GM19324 (cell line): Measurements from ENCODE around the gene CXCL6.

Experiments
- ATAC-seq: cut with Tn5 transposase; IDR thresholded peaks from one replicate; pipeline ENCODE4 v1.9.1; 2021; ENCODE audit warnings: mild to moderate bottlenecking, moderate library complexity; ENCODE audit not compliant: unreplicated experiment, low FRiP score

Gene CXCL6

GRCh38 chr4:73865431-73866096, 29.1 kb downstream of the CXCL6 start:
- ATAC-seq = no peak

DNA sequence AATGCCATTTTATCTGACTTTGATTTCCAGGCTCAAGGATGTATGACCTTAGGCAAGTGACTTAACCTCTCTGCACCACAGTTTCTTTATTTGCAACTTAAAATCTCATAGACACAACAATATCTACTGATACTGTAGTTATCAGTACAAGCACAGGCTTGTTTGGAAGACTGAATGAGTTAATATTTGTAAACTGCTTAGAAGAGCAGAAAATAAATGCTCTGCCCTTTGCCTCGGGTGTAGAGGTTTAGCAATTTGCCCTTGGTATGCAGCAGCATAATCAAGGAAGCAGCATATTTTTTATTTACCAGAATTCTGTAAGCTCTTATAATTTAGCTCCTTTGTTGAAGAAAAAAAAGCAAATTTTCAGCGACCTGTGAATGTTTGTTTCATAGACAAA, 29.8 kb downstream of the CXCL6 start:
- no peak for ATAC-seq

DNA sequence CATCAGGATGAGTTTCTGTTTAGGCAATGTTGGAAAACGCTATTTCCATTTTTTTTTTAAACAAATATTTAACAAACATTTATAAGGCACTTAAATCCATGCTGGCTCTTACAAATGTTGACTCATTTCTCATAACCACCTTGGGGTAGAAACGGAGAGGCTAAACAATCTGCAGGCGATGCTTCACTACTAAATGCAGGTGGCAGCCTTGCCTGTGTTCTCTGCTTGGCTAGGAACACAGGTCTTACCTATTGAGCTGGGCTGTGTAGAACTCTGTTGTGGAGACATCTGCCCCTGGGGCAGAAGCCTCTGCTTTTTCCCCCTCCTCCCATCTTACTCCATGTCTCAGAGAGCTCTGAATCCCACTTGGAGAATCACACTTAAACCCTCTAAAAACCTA, 31.3 kb downstream of the CXCL6 start:
- ATAC-seq = no peak

DNA sequence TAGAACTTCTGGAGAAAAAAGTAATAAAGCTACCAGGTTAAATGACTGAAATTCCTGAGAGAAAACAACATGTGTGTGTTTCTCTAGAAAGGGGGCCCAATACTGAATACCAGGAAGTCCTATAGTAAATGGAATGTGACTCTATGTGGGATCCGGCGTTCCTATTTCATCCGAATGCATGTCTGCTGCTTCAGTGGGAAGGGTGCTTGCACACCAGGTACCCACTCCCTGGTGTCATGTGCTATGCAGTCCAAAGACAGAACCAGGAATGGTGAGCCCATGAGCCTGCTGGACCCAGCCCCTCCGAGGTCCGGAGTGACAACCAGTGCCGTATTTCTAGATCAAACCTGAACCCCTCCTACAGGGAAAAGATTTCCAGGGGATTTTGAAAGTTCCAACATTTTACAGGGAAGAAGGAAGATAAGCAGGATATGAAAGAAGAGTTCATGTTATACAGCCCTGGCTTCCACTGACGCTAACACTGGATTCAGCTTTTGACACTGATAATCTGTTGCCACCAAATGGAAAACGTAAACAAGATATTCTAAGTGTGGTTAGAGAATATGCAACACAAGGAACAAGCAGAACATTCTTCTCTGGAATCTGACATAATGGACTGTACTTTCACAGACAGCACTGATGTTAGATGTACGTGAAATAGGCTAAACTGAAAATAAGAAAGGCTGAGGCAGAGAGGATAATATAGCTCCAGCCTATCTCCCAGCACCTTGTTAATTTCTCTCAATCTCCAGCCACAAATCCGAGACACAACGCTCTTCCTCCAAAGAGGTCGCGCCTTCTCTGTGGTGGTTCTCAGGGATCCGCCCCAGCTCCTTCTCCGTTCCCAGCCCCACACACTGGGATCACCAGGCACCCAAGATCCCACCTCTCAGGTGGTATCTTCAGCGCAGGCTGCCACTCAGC, 32.0 kb downstream of the CXCL6 start:
- ATAC-seq = no peak

DNA sequence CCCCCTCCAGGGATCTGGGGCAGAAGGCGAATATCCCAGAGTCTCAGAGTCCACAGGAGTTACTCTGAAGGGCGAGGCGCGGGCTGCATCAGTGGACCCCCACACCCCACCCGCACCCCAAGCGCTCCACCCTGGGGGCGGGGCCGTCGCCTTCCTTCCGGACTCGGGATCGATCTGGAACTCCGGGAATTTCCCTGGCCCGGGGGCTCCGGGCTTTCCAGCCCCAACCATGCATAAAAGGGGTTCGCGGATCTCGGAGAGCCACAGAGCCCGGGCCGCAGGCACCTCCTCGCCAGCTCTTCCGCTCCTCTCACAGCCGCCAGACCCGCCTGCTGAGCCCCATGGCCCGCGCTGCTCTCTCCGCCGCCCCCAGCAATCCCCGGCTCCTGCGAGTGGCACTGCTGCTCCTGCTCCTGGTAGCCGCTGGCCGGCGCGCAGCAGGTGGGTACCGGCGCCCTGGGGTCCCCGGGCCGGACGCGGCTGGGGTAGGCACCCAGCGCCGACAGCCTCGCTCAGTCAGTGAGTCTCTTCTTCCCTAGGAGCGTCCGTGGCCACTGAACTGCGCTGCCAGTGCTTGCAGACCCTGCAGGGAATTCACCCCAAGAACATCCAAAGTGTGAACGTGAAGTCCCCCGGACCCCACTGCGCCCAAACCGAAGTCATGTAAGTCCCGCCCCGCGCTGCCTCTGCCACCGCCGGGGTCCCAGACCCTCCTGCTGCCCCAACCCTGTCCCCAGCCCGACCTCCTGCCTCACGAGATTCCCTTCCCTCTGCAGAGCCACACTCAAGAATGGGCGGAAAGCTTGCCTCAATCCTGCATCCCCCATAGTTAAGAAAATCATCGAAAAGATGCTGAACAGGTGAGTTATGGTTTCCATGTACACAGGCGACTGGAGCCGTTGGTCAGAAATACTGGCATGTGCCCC, 32.9 kb downstream of the CXCL6 start, which contains the start of gene CXCL1:
Gene CXCL1 (plus strand): TSS at position 264 of the 926 bp plus-strand sequence. CDS start 78 bp downstream, at position 342.
- no peak for ATAC-seq

- no peak for ATAC-seq
Measured at GRCh38 chr4:73870260-73870659, 33.8 kb downstream of the CXCL6 start.

- ATAC-seq = no peak
Measured at GRCh38 chr4:73870768-73871167, 34.3 kb downstream of the CXCL6 start.

GRCh38 chr4:73871511-73872310, 35.2 kb downstream of the CXCL6 start:
- ATAC-seq = no peak

- ATAC-seq = no peak
Measured at GRCh38 chr4:73872316-73873108, 36.0 kb downstream of the CXCL6 start.

- ATAC-seq = no peak
Measured at GRCh38 chr4:73874386-73874785, 37.9 kb downstream of the CXCL6 start.

- ATAC-seq = no peak
Measured at GRCh38 chr4:73875401-73875800, 38.9 kb downstream of the CXCL6 start.

DNA sequence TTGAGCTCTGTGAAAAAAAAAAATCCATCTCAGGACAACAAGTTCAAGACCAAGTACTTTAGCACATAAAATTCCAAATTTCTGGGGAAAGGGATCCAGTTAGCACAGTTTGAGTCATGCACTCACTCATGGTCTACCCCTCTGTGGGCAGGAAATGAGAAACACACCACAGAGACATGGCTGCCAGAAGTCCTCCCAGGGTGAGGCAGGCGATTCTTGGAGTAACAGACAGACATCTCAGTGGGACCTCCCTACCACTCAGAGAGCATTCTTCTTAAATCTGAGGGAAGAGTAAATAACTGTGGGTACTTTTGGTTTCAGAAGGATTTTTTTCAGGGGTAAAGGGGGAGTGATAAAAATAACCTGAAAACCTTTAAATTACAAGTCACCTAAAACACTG, 46.8 kb downstream of the CXCL6 start:
- no peak for ATAC-seq

DNA sequence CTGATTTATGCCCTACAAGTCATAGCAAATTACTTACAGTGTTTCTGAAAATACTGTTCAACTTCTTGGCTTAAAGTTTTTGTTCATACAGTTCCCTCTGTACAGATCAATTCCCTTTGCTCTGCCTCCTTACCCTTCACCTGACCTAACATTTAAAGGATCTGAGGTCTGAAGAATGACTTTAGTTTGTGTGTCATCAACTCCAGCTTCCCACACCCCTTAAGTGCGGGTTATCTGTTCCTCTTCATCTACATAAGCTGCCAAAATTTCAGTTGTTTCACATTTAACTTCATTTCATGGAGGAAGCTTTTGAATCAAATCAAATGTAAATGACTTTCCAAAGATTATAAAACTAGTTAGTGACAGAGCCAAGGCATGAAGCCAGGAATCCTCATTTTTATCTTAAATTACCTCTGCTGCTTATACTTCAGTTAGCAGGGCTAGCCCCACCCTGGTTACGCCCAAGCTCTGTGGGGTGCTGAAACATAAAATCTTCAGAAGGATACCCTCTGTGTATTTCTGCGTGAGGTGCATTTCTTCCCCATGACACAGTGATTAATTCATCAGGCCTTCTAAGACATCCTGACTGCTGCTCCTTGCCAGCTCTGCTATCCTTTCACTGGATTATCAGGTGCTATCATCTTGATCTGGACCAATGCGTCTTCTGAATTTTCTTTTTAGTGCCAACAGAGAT, 49.2 kb downstream of the CXCL6 start:
- ATAC-seq = no peak
